GM23338 (cell line): ENCODE results near the gene ACAD11. TPM values are rescaled to one million over a fixed set of nuclear protein-coding genes. Genes with fewer than 3 reads are reported as not detected.

ENCODE experiments used
- ATAC-seq: fragments of 200-7000 bp; cut with Tn5 transposase; 3 replicates; pipeline ENCODE4 v1.9.1; 2020
- DNase-seq: peaks from one replicate; pipeline ENCODE4 v3.0.0-alpha.2; 2015; ENCODE audit warnings: low spot score
- H2AFZ ChIP-seq: fragments of 200-600 bp; sonication (generic); 2 replicates; pipeline ENCODE4 v1.8.0; 2016; ENCODE audit warnings: antibody characterized with exemption, mild to moderate bottlenecking, moderate library complexity
- H3F3A ChIP-seq: fragments of 200-600 bp; sonication (generic); replicated peaks from 2 replicates; pipeline ENCODE4 v1.8.0; 2017; ENCODE audit warnings: antibody characterized with exemption, mixed run types, low read depth
- H3K27ac ChIP-seq: fragments of 200-600 bp; sonication (generic); 2 replicates; pipeline ENCODE4 v1.6.1; 2016; ENCODE audit warnings: low read depth
- H3K27me3 ChIP-seq: fragments of 200-600 bp; sonication (generic); 2 replicates; pipeline ENCODE4 v1.8.0; 2016; ENCODE audit warnings: mild to moderate bottlenecking, mixed run types, moderate library complexity; ENCODE audit not compliant: insufficient read depth
- H3K36me3 ChIP-seq: fragments of 200-600 bp; sonication (generic); 2 replicates; pipeline ENCODE4 v1.8.0; 2016; ENCODE audit warnings: mild to moderate bottlenecking; ENCODE audit not compliant: insufficient read depth
- H3K4me1 ChIP-seq: fragments of 200-600 bp; sonication (generic); 2 replicates; pipeline ENCODE4 v1.8.0; 2016; ENCODE audit warnings: mild to moderate bottlenecking, moderate library complexity; ENCODE audit not compliant: insufficient read depth
- H3K4me2 ChIP-seq: fragments of 200-600 bp; sonication (generic); 2 replicates; pipeline ENCODE4 v1.7.1; 2017; ENCODE audit warnings: mixed run types
- H3K4me3 ChIP-seq: fragments of 200-600 bp; sonication (generic); 2 replicates; pipeline ENCODE4 v1.6.1; 2016; ENCODE audit warnings: mixed run types
- H3K79me2 ChIP-seq: fragments of 200-600 bp; sonication (generic); replicated peaks from 2 replicates; pipeline ENCODE4 v1.8.0; 2017; ENCODE audit warnings: mild to moderate bottlenecking; ENCODE audit not compliant: insufficient read depth
- H3K9me2 ChIP-seq: fragments of 200-600 bp; sonication (generic); 2 replicates; pipeline ENCODE4 v1.8.0; 2017; ENCODE audit not compliant: insufficient read depth
- H4K20me1 ChIP-seq: fragments of 200-600 bp; sonication (generic); replicated peaks from 2 replicates; pipeline ENCODE4 v1.8.0; 2017; ENCODE audit warnings: mild to moderate bottlenecking; ENCODE audit not compliant: insufficient read depth
- H3K27ac Mint-ChIP-seq: 2 replicates; pipeline ENCODE4 v1.8.0; 2020; ENCODE audit warnings: inconsistent platforms, mild to moderate bottlenecking, moderate library complexity, mixed read lengths
- H3K27me3 Mint-ChIP-seq: 3 replicates; pipeline ENCODE4 v1.8.0; 2022; ENCODE audit warnings: low read depth, mild to moderate bottlenecking, moderate library complexity, mixed read lengths, inconsistent platforms; ENCODE audit not compliant: insufficient read depth, poor library complexity
- H3K36me3 Mint-ChIP-seq: 3 replicates; pipeline ENCODE4 v1.8.0; 2021; ENCODE audit warnings: low read depth, mild to moderate bottlenecking, inconsistent platforms, moderate library complexity, mixed read lengths
- H3K4me1 Mint-ChIP-seq: 3 replicates; pipeline ENCODE4 v1.8.0; 2020; ENCODE audit warnings: mild to moderate bottlenecking, inconsistent platforms, mixed read lengths
- H3K4me3 Mint-ChIP-seq: 3 replicates; pipeline ENCODE4 v1.8.0; 2021; ENCODE audit warnings: moderate library complexity, mild to moderate bottlenecking, inconsistent platforms, mixed read lengths
- H3K9me3 Mint-ChIP-seq: 3 replicates; pipeline ENCODE4 v1.8.0; 2020; ENCODE audit warnings: moderate library complexity, mild to moderate bottlenecking, inconsistent platforms, mixed read lengths
- EZH2 ChIP-seq: fragments of 200-600 bp; sonication (generic); IDR thresholded peaks from one replicate; pipeline ENCODE4 v1.8.0; 2017; ENCODE audit warnings: antibody characterized with exemption, mild to moderate bottlenecking, low read depth; ENCODE audit not compliant: unreplicated experiment
- EZH2phosphoT487 ChIP-seq: fragments of 200-600 bp; sonication (generic); IDR thresholded peaks from one replicate; pipeline ENCODE4 v1.8.1; 2018; ENCODE audit warnings: antibody characterized with exemption; ENCODE audit not compliant: unreplicated experiment
- NANOG ChIP-seq: IDR thresholded peaks from 2 replicates; pipeline ENCODE4 v1.6.1; 2016; ENCODE audit warnings: antibody characterized with exemption, borderline replicate concordance
- POLR2AphosphoS5 ChIP-seq: IDR thresholded peaks from 2 replicates; pipeline ENCODE4 v1.6.1; 2016; ENCODE audit warnings: antibody characterized with exemption, low read depth
- ZNF114 ChIP-seq: fragments of 250-450 bp; sonication (Bioruptor Pico); IDR thresholded peaks from 2 replicates; pipeline ENCODE4 v1.5.0; 2020; ENCODE audit warnings: mild to moderate bottlenecking, moderate library complexity
- ZNF331 ChIP-seq: fragments of 250-450 bp; sonication (Bioruptor Pico); IDR thresholded peaks from 2 replicates; pipeline ENCODE4 v1.5.0; 2020; ENCODE audit warnings: low read depth, mild to moderate bottlenecking, moderate library complexity
- polyA plus RNA-seq: library from polyadenylated mRNA; unstranded; fragments of >200 nt; fragmentation: Nextera tagmentation; extraction: Ambion mirVana; gene quantifications from 2 replicates; pipeline ENCODE4 v1.2.1, GENCODE V29; 2016
- total RNA-seq: library from RNA; depleted of rRNA; stranded (reverse); fragments of >200 nt; shearing (Covaris generic); gene quantifications from 2 replicates; pipeline ENCODE4 v1.2.3, GENCODE V29; 2014
- TF ChIP-seq, protein P1 (sequence below): IDR thresholded peaks from one replicate; pipeline ENCODE4 v1.6.1; 2018; ENCODE audit warnings: antibody characterized with exemption; ENCODE audit not compliant: unreplicated experiment
- TF ChIP-seq, protein P2 (sequence below): IDR thresholded peaks from 2 replicates; pipeline ENCODE4 v1.6.1; 2016; ENCODE audit warnings: antibody characterized with exemption
- TF ChIP-seq, protein P3 (sequence below), 2 experiments: fragments of 200-600 bp in 1 of 2; sonication (generic) in 1 of 2; conservative IDR thresholded peaks; 2 replicates each; pipeline versions ENCODE4 v1.5.1 to v1.6.1; 2016 to 2017; ENCODE audit warnings: antibody characterized with exemption in 2 of 2, low read depth in 2 of 2, mild to moderate bottlenecking in 2 of 2, moderate library complexity in 1 of 2

The ACAD11 gene
- total and polyA plus RNA-seq, 2 experiments from 2014 or later = 11.4 to 17.1 TPM

DNA sequence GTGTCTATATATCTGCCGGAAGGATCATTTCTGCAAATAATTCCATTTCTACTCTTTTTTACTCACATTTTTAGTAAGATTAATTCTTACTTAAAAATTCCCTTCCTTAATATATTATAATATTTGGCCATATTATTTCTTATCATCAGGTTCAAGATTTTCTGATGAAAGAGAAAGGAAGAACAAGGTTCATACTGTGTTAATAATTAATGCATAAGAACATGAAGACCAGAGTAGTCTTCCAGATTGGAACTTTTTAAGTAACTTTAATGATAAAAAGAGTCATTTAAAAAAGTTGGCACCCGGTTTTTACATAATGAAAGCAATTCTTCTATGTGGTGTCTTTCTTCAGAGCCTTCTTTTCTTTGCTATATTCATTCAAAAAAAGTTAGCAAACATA is 61.9 kb downstream of the ACAD11 start:
- Mint-ChIP-seq H3K9me3 (no peaks in the 10 kb centered on the region), H3K36me3 (no peaks in the 10 kb centered on the region), H3K27ac (no peak overlapping the region), H3K4me3 (no peak overlapping the region), H3K4me1 (peaks cover 6% of the 10 kb centered on the region; the same call in 2 of the 3 replicates), H3K27me3 (no peaks in the 10 kb centered on the region)
- no peak for ATAC-seq
- H4K20me1 ChIP-seq = no peaks in the 10 kb centered on the region
- H2AFZ ChIP-seq = no peak overlapping the region
- H3K4me2 ChIP-seq = no peak overlapping the region
- no peaks in the 10 kb centered on the region; the same call in 1 of the 2 replicates for H3K4me1 ChIP-seq
- H3K27me3 ChIP-seq = no peaks in the 10 kb centered on the region
- H3K27ac ChIP-seq = no peak overlapping the region
- DNase-seq = no peak
- no peaks in the 10 kb centered on the region for H3F3A ChIP-seq
- TF ChIP-seq EZH2phosphoT487 (no peak), POLR2AphosphoS5 (no peak), NANOG (no peak), EZH2 (no peak)
- TF ChIP-seq, protein P1, sequence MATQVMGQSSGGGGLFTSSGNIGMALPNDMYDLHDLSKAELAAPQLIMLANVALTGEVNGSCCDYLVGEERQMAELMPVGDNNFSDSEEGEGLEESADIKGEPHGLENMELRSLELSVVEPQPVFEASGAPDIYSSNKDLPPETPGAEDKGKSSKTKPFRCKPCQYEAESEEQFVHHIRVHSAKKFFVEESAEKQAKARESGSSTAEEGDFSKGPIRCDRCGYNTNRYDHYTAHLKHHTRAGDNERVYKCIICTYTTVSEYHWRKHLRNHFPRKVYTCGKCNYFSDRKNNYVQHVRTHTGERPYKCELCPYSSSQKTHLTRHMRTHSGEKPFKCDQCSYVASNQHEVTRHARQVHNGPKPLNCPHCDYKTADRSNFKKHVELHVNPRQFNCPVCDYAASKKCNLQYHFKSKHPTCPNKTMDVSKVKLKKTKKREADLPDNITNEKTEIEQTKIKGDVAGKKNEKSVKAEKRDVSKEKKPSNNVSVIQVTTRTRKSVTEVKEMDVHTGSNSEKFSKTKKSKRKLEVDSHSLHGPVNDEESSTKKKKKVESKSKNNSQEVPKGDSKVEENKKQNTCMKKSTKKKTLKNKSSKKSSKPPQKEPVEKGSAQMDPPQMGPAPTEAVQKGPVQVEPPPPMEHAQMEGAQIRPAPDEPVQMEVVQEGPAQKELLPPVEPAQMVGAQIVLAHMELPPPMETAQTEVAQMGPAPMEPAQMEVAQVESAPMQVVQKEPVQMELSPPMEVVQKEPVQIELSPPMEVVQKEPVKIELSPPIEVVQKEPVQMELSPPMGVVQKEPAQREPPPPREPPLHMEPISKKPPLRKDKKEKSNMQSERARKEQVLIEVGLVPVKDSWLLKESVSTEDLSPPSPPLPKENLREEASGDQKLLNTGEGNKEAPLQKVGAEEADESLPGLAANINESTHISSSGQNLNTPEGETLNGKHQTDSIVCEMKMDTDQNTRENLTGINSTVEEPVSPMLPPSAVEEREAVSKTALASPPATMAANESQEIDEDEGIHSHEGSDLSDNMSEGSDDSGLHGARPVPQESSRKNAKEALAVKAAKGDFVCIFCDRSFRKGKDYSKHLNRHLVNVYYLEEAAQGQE = no peak
- TF ChIP-seq, protein P2, sequence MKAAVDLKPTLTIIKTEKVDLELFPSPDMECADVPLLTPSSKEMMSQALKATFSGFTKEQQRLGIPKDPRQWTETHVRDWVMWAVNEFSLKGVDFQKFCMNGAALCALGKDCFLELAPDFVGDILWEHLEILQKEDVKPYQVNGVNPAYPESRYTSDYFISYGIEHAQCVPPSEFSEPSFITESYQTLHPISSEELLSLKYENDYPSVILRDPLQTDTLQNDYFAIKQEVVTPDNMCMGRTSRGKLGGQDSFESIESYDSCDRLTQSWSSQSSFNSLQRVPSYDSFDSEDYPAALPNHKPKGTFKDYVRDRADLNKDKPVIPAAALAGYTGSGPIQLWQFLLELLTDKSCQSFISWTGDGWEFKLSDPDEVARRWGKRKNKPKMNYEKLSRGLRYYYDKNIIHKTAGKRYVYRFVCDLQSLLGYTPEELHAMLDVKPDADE = no peak
- H3K9me2 ChIP-seq = no peaks in the 10 kb centered on the region
- no peaks in the 10 kb centered on the region for H3K36me3 ChIP-seq
- H3K4me3 ChIP-seq = no peak overlapping the region
- H3K79me2 ChIP-seq = no peaks in the 10 kb centered on the region

DNA sequence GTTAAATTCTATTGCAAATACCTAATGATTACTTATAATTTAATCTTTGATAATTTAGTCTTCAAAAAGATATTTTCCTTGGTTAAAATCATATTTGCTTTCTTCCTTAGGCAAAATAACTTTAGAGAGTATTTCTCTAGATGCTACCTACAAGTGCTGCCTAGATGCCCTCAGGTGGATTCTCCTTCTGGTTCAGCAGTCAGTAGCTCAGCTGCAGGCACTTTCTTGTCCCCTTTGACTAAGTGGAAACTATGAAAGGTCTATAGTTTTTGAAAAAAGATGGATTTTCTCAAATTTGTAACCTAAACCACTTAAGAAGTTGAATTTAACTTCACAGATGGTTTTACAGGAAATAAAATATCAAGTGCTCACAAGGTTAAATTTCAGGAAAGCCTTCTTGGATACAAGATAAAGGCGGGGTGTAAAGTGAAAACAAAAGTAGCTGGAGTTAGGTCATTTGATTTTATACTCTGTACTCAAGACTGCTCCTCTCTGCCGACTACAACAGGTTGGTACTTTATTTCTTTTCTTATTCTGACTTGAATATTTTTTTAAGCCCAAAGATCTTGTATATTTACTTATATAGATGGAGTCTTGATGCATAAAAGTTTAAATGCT is 62.7 kb downstream of the ACAD11 start, which contains the start of gene ACKR4:
Gene ACKR4 (plus strand): TSS at position 455 of the 618 bp plus-strand sequence. CDS start 3,128 bp downstream, outside the sequence.
- H3K4me3 ChIP-seq = no peak within 1 kb of the TSS
- no peaks in the 10 kb centered on the region for H3K79me2 ChIP-seq
- no peaks in the 10 kb centered on the region for H3K36me3 Mint-ChIP-seq
- no peak within 1 kb of the TSS for H2AFZ ChIP-seq
- DNase-seq (no peak), ATAC-seq (no peak)
- H3K4me2 ChIP-seq = no peak within 1 kb of the TSS
- no peaks in the 10 kb centered on the region for H3K36me3 ChIP-seq
- no peaks in the 10 kb centered on the region for H3K27me3 Mint-ChIP-seq
- H3K4me1 Mint-ChIP-seq = peaks cover 6% of the 10 kb centered on the region; the same call in 2 of the 3 replicates
- H3K9me2 ChIP-seq = no peaks in the 10 kb centered on the region
- no peaks in the 10 kb centered on the region for H3K9me3 Mint-ChIP-seq
- no peaks in the 10 kb centered on the region for H4K20me1 ChIP-seq
- H3K27me3 ChIP-seq = no peaks in the 10 kb centered on the region
- no peaks in the 10 kb centered on the region for H3F3A ChIP-seq
- H3K27ac Mint-ChIP-seq = no peak within 1 kb of the TSS
- H3K4me3 Mint-ChIP-seq = no peak within 1 kb of the TSS
- H3K27ac ChIP-seq = no peak within 1 kb of the TSS
- H3K4me1 ChIP-seq = no peaks in the 10 kb centered on the region; the same call in 1 of the 2 replicates
- TF ChIP-seq NANOG = no peak
- no peak for TF ChIP-seq ZNF331 (CRISPR knock-in tag)
- TF ChIP-seq, protein P1 = no peak
- no peak for TF ChIP-seq EZH2
- TF ChIP-seq, protein P2 = no peak
- TF ChIP-seq POLR2AphosphoS5 = no peak
- no peak for TF ChIP-seq EZH2phosphoT487
- TF ChIP-seq, protein P3, sequence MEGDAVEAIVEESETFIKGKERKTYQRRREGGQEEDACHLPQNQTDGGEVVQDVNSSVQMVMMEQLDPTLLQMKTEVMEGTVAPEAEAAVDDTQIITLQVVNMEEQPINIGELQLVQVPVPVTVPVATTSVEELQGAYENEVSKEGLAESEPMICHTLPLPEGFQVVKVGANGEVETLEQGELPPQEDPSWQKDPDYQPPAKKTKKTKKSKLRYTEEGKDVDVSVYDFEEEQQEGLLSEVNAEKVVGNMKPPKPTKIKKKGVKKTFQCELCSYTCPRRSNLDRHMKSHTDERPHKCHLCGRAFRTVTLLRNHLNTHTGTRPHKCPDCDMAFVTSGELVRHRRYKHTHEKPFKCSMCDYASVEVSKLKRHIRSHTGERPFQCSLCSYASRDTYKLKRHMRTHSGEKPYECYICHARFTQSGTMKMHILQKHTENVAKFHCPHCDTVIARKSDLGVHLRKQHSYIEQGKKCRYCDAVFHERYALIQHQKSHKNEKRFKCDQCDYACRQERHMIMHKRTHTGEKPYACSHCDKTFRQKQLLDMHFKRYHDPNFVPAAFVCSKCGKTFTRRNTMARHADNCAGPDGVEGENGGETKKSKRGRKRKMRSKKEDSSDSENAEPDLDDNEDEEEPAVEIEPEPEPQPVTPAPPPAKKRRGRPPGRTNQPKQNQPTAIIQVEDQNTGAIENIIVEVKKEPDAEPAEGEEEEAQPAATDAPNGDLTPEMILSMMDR (conservative IDR thresholded peaks at IDR 0.05; ENCODE audit: low read depth in 2 of 2) = no peak
- TF ChIP-seq ZNF114 (CRISPR knock-in tag) = no peak
